Measurements from ENCODE around the gene UQCRC1. TPM values are rescaled to one million over a fixed set of nuclear protein-coding genes. Genes with fewer than 3 reads are reported as not detected.
A peak's percentile ranks its signal among the peaks of the same experiment; 100 is the strongest.

Gene UQCRC1
- total RNA-seq (98.9 and 99.9 TPM in 2 replicates), polyA plus RNA-seq (132 and 195 TPM in 2 replicates), polyA minus RNA-seq (146 and 170 TPM in 2 replicates)
- total RNA-seq (2013) = 104 TPM

DNA sequence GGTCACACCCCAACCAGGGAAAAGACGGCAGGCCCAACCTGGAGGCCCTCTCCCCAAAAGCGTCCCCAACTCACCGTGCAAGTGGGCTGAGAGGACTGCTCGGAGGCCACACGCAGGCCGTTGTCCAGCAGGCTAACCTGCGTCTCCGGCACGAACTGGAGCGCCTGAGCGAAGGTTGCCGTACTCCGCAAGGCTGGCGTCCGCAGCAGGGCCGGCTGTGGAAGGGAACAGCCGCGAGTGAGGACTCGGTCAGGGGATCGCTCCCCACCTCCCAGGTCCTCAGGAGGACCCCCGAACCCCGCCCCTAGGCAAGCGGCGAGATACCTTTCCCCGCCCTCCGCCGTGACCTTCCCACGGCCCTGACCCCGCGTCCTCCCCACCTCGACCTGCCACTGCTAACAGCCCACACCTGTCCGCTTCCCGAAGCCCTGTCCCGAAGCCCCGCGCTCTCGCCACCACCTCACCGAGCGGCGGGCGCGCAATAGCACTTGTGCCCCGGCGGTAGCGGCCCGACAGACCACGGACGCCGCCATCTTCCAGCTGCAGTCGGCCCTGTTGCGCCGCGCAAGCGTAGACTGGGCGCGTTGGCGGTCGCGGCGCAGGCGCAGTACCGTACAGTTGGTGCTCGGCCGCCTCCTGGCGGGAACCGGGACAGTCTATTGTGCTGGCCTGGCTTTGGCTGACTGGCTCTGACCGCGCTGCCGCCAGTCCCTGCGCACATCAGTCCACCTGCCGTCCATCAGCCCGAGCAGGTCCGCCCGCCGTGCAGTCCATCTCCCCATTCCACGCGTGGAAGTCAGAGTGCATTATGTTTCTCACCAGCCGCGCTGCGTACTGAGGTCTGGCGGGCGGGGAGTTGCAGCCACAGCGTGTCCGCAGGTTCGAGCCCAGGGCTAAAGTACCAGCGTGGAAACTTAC lies at the start of gene UQCRC1:
Gene UQCRC1 (minus strand): TSS at position 559 of the 918 bp plus-strand sequence. CDS start 26 bp downstream, at position 533.
- Mint-ChIP-seq H3K4me1 (peaks cover 15% of the 10 kb centered on the region), H3K9me3 (ENCODE audit: insufficient read depth) (no peaks in the 10 kb centered on the region), H3K27ac (peak within 1 kb of the TSS; percentile 98), H3K4me3 (peak within 1 kb of the TSS; percentile 100), H3K27me3 (no peaks in the 10 kb centered on the region)
- no peaks in the 10 kb centered on the region for H4K20me1 ChIP-seq (ENCODE audit: control insufficient read depth, insufficient read depth, low read length, poor library complexity, severe bottlenecking)
- no peak for TF ChIP-seq EZH2 (IDR thresholded peaks at IDR 0.05; ENCODE audit: borderline replicate concordance, insufficient read depth, low read depth, low read length, poor library complexity, severe bottlenecking)
- TF ChIP-seq, protein P1, sequence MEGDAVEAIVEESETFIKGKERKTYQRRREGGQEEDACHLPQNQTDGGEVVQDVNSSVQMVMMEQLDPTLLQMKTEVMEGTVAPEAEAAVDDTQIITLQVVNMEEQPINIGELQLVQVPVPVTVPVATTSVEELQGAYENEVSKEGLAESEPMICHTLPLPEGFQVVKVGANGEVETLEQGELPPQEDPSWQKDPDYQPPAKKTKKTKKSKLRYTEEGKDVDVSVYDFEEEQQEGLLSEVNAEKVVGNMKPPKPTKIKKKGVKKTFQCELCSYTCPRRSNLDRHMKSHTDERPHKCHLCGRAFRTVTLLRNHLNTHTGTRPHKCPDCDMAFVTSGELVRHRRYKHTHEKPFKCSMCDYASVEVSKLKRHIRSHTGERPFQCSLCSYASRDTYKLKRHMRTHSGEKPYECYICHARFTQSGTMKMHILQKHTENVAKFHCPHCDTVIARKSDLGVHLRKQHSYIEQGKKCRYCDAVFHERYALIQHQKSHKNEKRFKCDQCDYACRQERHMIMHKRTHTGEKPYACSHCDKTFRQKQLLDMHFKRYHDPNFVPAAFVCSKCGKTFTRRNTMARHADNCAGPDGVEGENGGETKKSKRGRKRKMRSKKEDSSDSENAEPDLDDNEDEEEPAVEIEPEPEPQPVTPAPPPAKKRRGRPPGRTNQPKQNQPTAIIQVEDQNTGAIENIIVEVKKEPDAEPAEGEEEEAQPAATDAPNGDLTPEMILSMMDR (IDR thresholded peaks at IDR 0.05) = peak; percentile 81
- H3K79me2 ChIP-seq (ENCODE audit: control insufficient read depth, insufficient read depth, low read length) = peaks cover 30% of the 10 kb centered on the region
- intact Hi-C loops (cut with micrococcal nuclease) = loop anchor here (1.0 to 2.0 kb wide), 6 partner anchors 26 to 368 kb away; partner anchors contain the start of genes IP6K2, SLC26A6 and ZNF589
- H2AFZ ChIP-seq (ENCODE audit: insufficient read depth, low read depth, low read length, poor library complexity, severe bottlenecking) = peak within 1 kb of the TSS; percentile 99
- H3K4me2 ChIP-seq (replicated peaks; ENCODE audit: low read depth, low read length, poor library complexity, severe bottlenecking) = peak within 1 kb of the TSS; percentile 90
- H3K36me3 ChIP-seq (replicated peaks in 1 of 2; ENCODE audit: control extremely low read depth in 1 of 2, control insufficient read depth in 1 of 2, extremely low read depth in 1 of 2, insufficient read depth in 2 of 2, low read length in 1 of 2) = peaks cover 0 to 17% of the 10 kb centered on the region in 2 experiments
- POLR2A ChIA-PET = interaction anchor here (0.6 kb wide), 1 partner anchor 92 kb away, joined by 3 read pairs; no protein-coding TSS in a partner anchor
- no peaks in the 10 kb centered on the region for H3K27me3 ChIP-seq (replicated peaks in 1 of 4; ENCODE audit: control extremely low read depth in 1 of 4, control insufficient read depth in 3 of 4, insufficient read depth in 4 of 4, low read length in 3 of 4)
- peak within 1 kb of the TSS; percentile 68 to 99 (median 94) for H3K4me3 ChIP-seq (ENCODE audit: control extremely low read depth in 1 of 5, extremely low read depth in 1 of 5, insufficient read depth in 1 of 5, low read depth in 2 of 5, low read length in 4 of 5)
- H3K9ac ChIP-seq (ENCODE audit: low read length) = peak within 1 kb of the TSS; percentile 98
- peak within 1 kb of the TSS; percentile 72 to 90 for H3K27ac ChIP-seq (ENCODE audit: low read length in 2 of 2)
- DNase-seq = peak; percentile 95
- 4% methylated on average over 84 of the region's 86 CpGs for WGBS (ENCODE audit: insufficient coverage)
- no peaks in the 10 kb centered on the region for H3K9me3 ChIP-seq (ENCODE audit: control extremely low read depth in 1 of 3, control insufficient read depth in 2 of 3, insufficient read depth in 1 of 3, low read length in 2 of 3)
- CTCF ChIA-PET = interaction anchor here (0.7 to 5.0 kb wide), 2 partner anchors 27 to 209 kb away, joined by 5 to 35 read pairs; partner anchors contain the start of gene SLC26A6
- ATAC-seq (ENCODE audit: low read depth) = peak; percentile 99
- H3K4me1 ChIP-seq (ENCODE audit: control insufficient read depth in 2 of 2, insufficient read depth in 2 of 2, low read length in 2 of 2) = peaks cover 10 to 14% of the 10 kb centered on the region in 2 donors
